HepG2 (cell line): ENCODE results near the gene TUBG2. TPM values are rescaled to one million over a fixed set of nuclear protein-coding genes. Genes with fewer than 3 reads are reported as not detected.

Experiments used
- CREB3 ChIP-seq: sonication (generic); formaldehyde crosslinking; IDR thresholded peaks from 2 replicates; pipeline ENCODE4 v1.5.0; 2020; ENCODE audit warnings: missing genetic modification reagents
- GLMP ChIP-seq: sonication (generic); formaldehyde crosslinking; IDR thresholded peaks from 2 replicates; pipeline ENCODE4 v1.9.0; 2021; ENCODE audit warnings: missing genetic modification reagents, mild to moderate bottlenecking, borderline replicate concordance
- GRHL1 ChIP-seq: sonication (generic); formaldehyde crosslinking; conservative IDR thresholded peaks from 2 replicates; pipeline ENCODE4 v1.8.0; 2022; ENCODE audit warnings: missing genetic modification reagents
- HMGXB3 ChIP-seq: sonication (generic); formaldehyde crosslinking; IDR thresholded peaks from 2 replicates; pipeline ENCODE4 v1.4.0; 2020; ENCODE audit warnings: missing genetic modification reagents, borderline replicate concordance
- ZBTB2 ChIP-seq: sonication (generic); formaldehyde crosslinking; IDR thresholded peaks from 2 replicates; pipeline ENCODE4 v1.8.0; 2022; ENCODE audit warnings: low read depth, missing genetic modification reagents
- ZBTB20 ChIP-seq: sonication (generic); formaldehyde crosslinking; IDR thresholded peaks from 2 replicates; pipeline ENCODE4 v1.8.1; 2023; ENCODE audit warnings: missing genetic modification reagents, low read depth, mild to moderate bottlenecking, borderline replicate concordance
- ZNF142 ChIP-seq: sonication (generic); formaldehyde crosslinking; IDR thresholded peaks from 2 replicates; pipeline ENCODE4 v1.4.0; 2020; ENCODE audit warnings: missing genetic modification reagents
- ZNF441 ChIP-seq: sonication (generic); formaldehyde crosslinking; IDR thresholded peaks from 2 replicates; pipeline ENCODE4 v1.7.0; 2021; ENCODE audit warnings: missing genetic modification reagents, borderline replicate concordance
- ZNF775 ChIP-seq: sonication (generic); formaldehyde crosslinking; IDR thresholded peaks from 2 replicates; pipeline ENCODE4 v1.4.0; 2020; ENCODE audit warnings: missing genetic modification reagents, mild to moderate bottlenecking, moderate library complexity, borderline replicate concordance
- polyA plus RNA-seq, 8 experiments: library from polyadenylated mRNA; depleted of rRNA in 3 of 8; stranded (reverse) in 7 of 8; unstranded in 1 of 8; fragments of >200 nt; fragmentation: Illumina TruSeq in 4 of 8; extraction: Trizol in 4 of 8; gene quantifications; 2 replicates each; pipeline versions ENCODE4 v1.2.1 to v1.2.3, GENCODE V29; 2011 to 2016; ENCODE audit warnings: low read depth in 4 of 8, missing spikeins in 1 of 8, mixed read lengths in 1 of 8; ENCODE audit not compliant: insufficient read depth in 1 of 8
- total RNA-seq, 5 experiments: library from RNA; depleted of rRNA; stranded (reverse); fragments of >200 nt; fragmentation: Illumina TruSeq; extraction: Trizol; gene quantifications; 2 replicates each; pipeline ENCODE4 v1.2.3, GENCODE V29; 2016; ENCODE audit warnings: low read depth in 1 of 5

Gene TUBG2
- total and polyA plus RNA-seq, 2 of the 13 experiments (the other 11 are each of a cell fraction or from before 2014, with no cell fraction given), result 16.0 to 42.3 TPM

GRCh38 chr17:42678951-42679491 lies 19.9 kb downstream of the TUBG2 start (continued):
- peak; percentile 29; the same call in 1 of the 2 replicates for TF ChIP-seq ZBTB2 (CRISPR knock-in tag)
- TF ChIP-seq GRHL1 (CRISPR knock-in tag), result no peak
- no peak for TF ChIP-seq CREB3 (CRISPR knock-in tag)
- TF ChIP-seq HMGXB3 (CRISPR knock-in tag), result no peak
- TF ChIP-seq ZNF775 (CRISPR knock-in tag), result no peak
- no peak for TF ChIP-seq ZNF142
- no peak for TF ChIP-seq ZNF441 (CRISPR knock-in tag)
- no peak for TF ChIP-seq GLMP (CRISPR knock-in tag)
- TF ChIP-seq ZBTB20 (CRISPR knock-in tag), result no peak
